Endothelial cell of umbilical vein (primary cell): ENCODE data around the gene CNTNAP2.

Experiments used
- EZH2 ChIP-seq: IDR thresholded peaks from 2 replicates; pipeline ENCODE4 v1.6.1; 2012; ENCODE audit warnings: borderline replicate concordance, low read depth, mild to moderate bottlenecking, moderate library complexity, low read length, inconsistent platforms; ENCODE audit not compliant: severe bottlenecking
- GATA2 ChIP-seq: IDR thresholded peaks from 2 replicates; pipeline ENCODE4 v1.7.0; 2011; ENCODE audit warnings: low read depth, mild to moderate bottlenecking, moderate library complexity, mixed read lengths, low read length; ENCODE audit not compliant: insufficient read length, insufficient read depth
- JUN ChIP-seq: IDR thresholded peaks from 2 replicates; pipeline ENCODE4 v1.6.1; 2011; ENCODE audit warnings: borderline replicate concordance, low read depth; ENCODE audit not compliant: insufficient read length, insufficient read depth
- MAX ChIP-seq: IDR thresholded peaks from 2 replicates; pipeline ENCODE4 v1.6.1; 2011; ENCODE audit not compliant: insufficient read depth, insufficient read length
- MYC ChIP-seq: IDR thresholded peaks from one replicate; pipeline ENCODE4 v1.6.1; 2011; ENCODE audit warnings: mild to moderate bottlenecking, low read depth, low read length
- POLR2A ChIP-seq: IDR thresholded peaks from 2 replicates; pipeline ENCODE4 v1.6.1; 2012; ENCODE audit warnings: low read depth, mild to moderate bottlenecking, control low read depth, low read length
- POLR2AphosphoS5 ChIP-seq: IDR thresholded peaks from 2 replicates; pipeline ENCODE4 v1.6.1; 2012; ENCODE audit warnings: low read depth, mild to moderate bottlenecking, control low read depth, low read length, moderate library complexity; ENCODE audit not compliant: insufficient read depth
- TF ChIP-seq, protein P1 (sequence below), 2 donors: IDR thresholded peaks; 1 replicate in 1 of 2; 2 replicates in 1 of 2; pipeline ENCODE4 v1.5.1; 2011; ENCODE audit warnings: low read length in 2 of 2, mild to moderate bottlenecking in 2 of 2, moderate library complexity in 2 of 2, control low read depth in 1 of 2, inconsistent platforms in 1 of 2, low read depth in 1 of 2; ENCODE audit not compliant: insufficient read depth in 1 of 2; ENCODE audit errors: extremely low read depth in 1 of 2

DNA sequence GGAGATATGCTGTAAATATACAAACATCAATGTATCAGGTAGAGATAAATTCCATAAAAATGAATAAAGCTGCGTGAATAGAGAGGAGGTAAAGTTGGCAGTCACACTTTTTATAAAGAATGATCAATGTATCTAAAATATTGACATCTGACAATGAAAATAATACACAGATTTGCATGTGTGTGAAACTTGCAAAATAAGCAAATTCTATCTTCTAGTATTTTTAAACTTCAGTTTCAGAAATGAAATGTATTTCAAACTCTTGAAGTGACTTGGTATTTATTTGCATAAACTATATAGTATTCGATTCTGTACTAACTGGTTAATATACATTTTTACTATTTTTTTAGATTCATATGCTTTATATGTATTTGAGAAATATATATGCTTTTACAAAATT, 986.6 kb downstream of the CNTNAP2 start:
- no peak for TF ChIP-seq EZH2
- TF ChIP-seq, protein P1, sequence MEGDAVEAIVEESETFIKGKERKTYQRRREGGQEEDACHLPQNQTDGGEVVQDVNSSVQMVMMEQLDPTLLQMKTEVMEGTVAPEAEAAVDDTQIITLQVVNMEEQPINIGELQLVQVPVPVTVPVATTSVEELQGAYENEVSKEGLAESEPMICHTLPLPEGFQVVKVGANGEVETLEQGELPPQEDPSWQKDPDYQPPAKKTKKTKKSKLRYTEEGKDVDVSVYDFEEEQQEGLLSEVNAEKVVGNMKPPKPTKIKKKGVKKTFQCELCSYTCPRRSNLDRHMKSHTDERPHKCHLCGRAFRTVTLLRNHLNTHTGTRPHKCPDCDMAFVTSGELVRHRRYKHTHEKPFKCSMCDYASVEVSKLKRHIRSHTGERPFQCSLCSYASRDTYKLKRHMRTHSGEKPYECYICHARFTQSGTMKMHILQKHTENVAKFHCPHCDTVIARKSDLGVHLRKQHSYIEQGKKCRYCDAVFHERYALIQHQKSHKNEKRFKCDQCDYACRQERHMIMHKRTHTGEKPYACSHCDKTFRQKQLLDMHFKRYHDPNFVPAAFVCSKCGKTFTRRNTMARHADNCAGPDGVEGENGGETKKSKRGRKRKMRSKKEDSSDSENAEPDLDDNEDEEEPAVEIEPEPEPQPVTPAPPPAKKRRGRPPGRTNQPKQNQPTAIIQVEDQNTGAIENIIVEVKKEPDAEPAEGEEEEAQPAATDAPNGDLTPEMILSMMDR (IDR thresholded peaks at IDR 0.05; ENCODE audit: extremely low read depth in 1 of 2, insufficient read depth in 1 of 2, low read depth in 1 of 2, low read length in 2 of 2) = no peak
- TF ChIP-seq POLR2AphosphoS5 = no peak
- TF ChIP-seq GATA2 = no peak
- TF ChIP-seq MYC = no peak
- TF ChIP-seq POLR2A = no peak
- TF ChIP-seq JUN = no peak
- TF ChIP-seq MAX = no peak
